ENCODE data around the gene SAP130. TPM values are rescaled to one million over a fixed set of nuclear protein-coding genes. Genes with fewer than 3 reads are reported as not detected.

SAP130 gene
- total and polyA plus RNA-seq, 9 donors, result 6.1 to 28.3 (median 24.0) TPM

GRCh38 chr2:127953849-127954248, 74.0 kb downstream of the SAP130 start:
- Histone ChIP-seq H3K4me3 (no peak overlapping the region), H3K4me1 (ENCODE audit: insufficient read depth) (peaks cover 7% of the 10 kb centered on the region), H3K27me3 (no peaks in the 10 kb centered on the region), H3K27ac (no peak overlapping the region), H3K9me3 (no peaks in the 10 kb centered on the region), H3K36me3 (no peaks in the 10 kb centered on the region)
- WGBS, 3 donors, result 89 to 96% (median 93%) methylated on average over 2 of the region's 2 CpGs
- intact Hi-C loops (cut with DNase I), result no loop called here
- TF ChIP-seq EP300 (IDR thresholded peaks at IDR 0.05), result no peak
- no peak for TF ChIP-seq POLR2A (IDR thresholded peaks at IDR 0.05)
- no peak for TF ChIP-seq CTCF (IDR thresholded peaks at IDR 0.05)
- no peak for DNase-seq

- no peaks in the 10 kb centered on the region for H3K9me3 ChIP-seq
- 40 to 47% (median 43%) methylated on average over 6 of the region's 6 CpGs for WGBS, 3 donors
- intact Hi-C loops (cut with DNase I), result no loop called here
- peaks cover 7% of the 10 kb centered on the region for H3K4me1 ChIP-seq (ENCODE audit: insufficient read depth)
- no peak for TF ChIP-seq POLR2A (IDR thresholded peaks at IDR 0.05)
- no peak for TF ChIP-seq EP300 (IDR thresholded peaks at IDR 0.05)
- H3K27ac ChIP-seq, result no peak overlapping the region
- peak; percentile 20 to 56 (median 27) for DNase-seq
- no peaks in the 10 kb centered on the region for H3K27me3 ChIP-seq
- no peak overlapping the region for H3K4me3 ChIP-seq
- no peaks in the 10 kb centered on the region for H3K36me3 ChIP-seq
Observed at GRCh38 chr2:127953128-127953718, 74.6 kb downstream of the SAP130 start.

- no peaks in the 10 kb centered on the region for H3K36me3 ChIP-seq
- no peaks in the 10 kb centered on the region for H3K27me3 ChIP-seq
- peaks cover 7% of the 10 kb centered on the region for H3K4me1 ChIP-seq (ENCODE audit: insufficient read depth)
- intact Hi-C loops (cut with DNase I), result no loop called here
- no peak overlapping the region for H3K27ac ChIP-seq
- TF ChIP-seq EP300 (IDR thresholded peaks at IDR 0.05) (no peak), POLR2A (IDR thresholded peaks at IDR 0.05) (no peak), CTCF (IDR thresholded peaks at IDR 0.05) (no peak)
- H3K9me3 ChIP-seq, result no peaks in the 10 kb centered on the region
- H3K4me3 ChIP-seq, result no peak overlapping the region
- no peak for DNase-seq
- 78 to 81% (median 79%) methylated on average over 4 of the region's 4 CpGs for WGBS, 3 donors
Observed at GRCh38 chr2:127951026-127951425, 76.8 kb downstream of the SAP130 start.

GRCh38 chr2:127950264-127950663, 77.6 kb downstream of the SAP130 start:
- no peak for DNase-seq
- Histone ChIP-seq H3K27me3 (no peaks in the 10 kb centered on the region), H3K4me3 (no peak overlapping the region), H3K27ac (no peak overlapping the region), H3K9me3 (no peaks in the 10 kb centered on the region), H3K4me1 (ENCODE audit: insufficient read depth) (peaks cover 7% of the 10 kb centered on the region), H3K36me3 (no peaks in the 10 kb centered on the region)
- TF ChIP-seq EP300 (IDR thresholded peaks at IDR 0.05), result no peak
- TF ChIP-seq POLR2A (IDR thresholded peaks at IDR 0.05), result no peak
- no peak for TF ChIP-seq CTCF (IDR thresholded peaks at IDR 0.05)
- intact Hi-C loops (cut with DNase I), result no loop called here
- 90 to 93% (median 90%) methylated on average over 2 of the region's 2 CpGs for WGBS, 3 donors

- H3K4me3 ChIP-seq, result no peak overlapping the region
- H3K36me3 ChIP-seq, result no peaks in the 10 kb centered on the region
- H3K9me3 ChIP-seq, result no peaks in the 10 kb centered on the region
- TF ChIP-seq POLR2A (IDR thresholded peaks at IDR 0.05), result no peak
- no peak for TF ChIP-seq EP300 (IDR thresholded peaks at IDR 0.05)
- TF ChIP-seq CTCF (IDR thresholded peaks at IDR 0.05), result no peak
- 89 to 92% (median 92%) methylated on average over 2 of the region's 2 CpGs for WGBS, 3 donors
- no peaks in the 10 kb centered on the region for H3K27me3 ChIP-seq
- no peaks in the 10 kb centered on the region for H3K4me1 ChIP-seq (ENCODE audit: insufficient read depth)
- intact Hi-C loops (cut with DNase I), result loop anchor here in 1 of 4 donors (5.0 kb wide), 1 partner anchor 108 kb away; no protein-coding TSS in a partner anchor
- H3K27ac ChIP-seq, result no peak overlapping the region
- no peak for DNase-seq
Observed at GRCh38 chr2:127945281-127945680, 82.6 kb downstream of the SAP130 start.
